Measurements from ENCODE around the gene MBD1. TPM values are rescaled to one million over a fixed set of nuclear protein-coding genes. Genes with fewer than 3 reads are reported as not detected.
"Not testable (repeated sequence)": the region's sequence is repeated elsewhere in the genome, so short reads cannot be mapped to it uniquely, and the experiment has no call there.

The MBD1 gene
- polyA plus RNA-seq, 6 donors from 2014 or later = 23.4 to 42.4 (median 25.0) TPM

DNA sequence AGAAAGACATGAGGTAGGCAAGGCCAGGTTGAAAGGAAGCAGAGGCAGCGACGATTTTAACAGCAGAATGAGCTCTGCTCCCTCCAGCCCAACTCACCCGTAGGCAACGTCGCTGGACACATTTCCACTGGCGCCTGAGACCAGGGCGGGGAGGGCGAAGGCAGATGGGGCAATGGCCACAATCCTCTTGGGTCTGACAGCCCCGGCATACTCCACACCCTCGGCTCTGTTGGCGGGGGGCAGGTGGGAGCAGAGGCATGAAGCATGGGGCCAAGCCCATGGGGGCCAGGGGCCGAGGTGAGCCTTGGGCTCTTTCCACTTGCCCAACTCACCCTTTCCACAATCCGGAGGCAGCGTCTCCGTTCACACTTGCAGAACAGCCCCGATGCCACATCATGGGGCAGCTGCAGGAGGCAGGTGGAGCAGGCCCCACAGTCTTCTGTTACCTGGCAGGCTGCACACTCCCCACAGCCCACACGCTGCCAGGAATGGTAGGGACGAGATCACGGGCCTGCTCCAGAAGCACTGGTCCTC, 5.8 kb downstream of the MBD1 start:
- no peaks in the 10 kb centered on the region for H3K27me3 Mint-ChIP-seq
- peaks cover 9 to 33% (median 27%) of the 10 kb centered on the region in 3 donors for H3K4me1 Mint-ChIP-seq
- H3K36me3 Mint-ChIP-seq = peaks cover 27 to 40% of the 10 kb centered on the region in 2 donors
- peak overlapping the region in 1 of 6 donors; percentile 65 for H3K27ac Mint-ChIP-seq
- DNase-seq (no peak), ATAC-seq (ENCODE audit: low read depth in 2 of 2) (no peak)
- peak overlapping the region in 1 of 8 donors; percentile 76 for H3K4me3 Mint-ChIP-seq
- H3K9me3 Mint-ChIP-seq = no peaks in the 10 kb centered on the region

DNA sequence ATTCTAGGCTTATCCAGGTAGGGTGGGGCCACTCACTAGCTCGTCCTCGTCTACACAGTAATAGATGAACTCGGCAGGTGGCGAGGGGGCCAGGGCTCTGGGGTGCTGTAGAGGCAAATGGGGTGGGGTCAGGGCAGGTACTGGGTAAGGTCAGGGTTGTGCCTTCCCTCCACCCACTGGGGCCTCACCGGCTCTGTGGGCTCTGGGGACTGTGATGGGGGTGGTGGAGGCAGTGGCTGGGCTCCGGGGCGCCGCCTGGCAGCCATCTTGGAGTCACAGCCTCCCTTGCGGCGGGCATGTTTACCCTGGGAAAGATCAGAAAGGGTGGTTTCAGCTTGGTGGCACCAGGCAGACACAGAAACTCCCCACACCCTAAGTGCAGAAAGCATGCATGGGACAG, 6.4 kb downstream of the MBD1 start:
- peaks cover 3 to 33% (median 21%) of the 10 kb centered on the region in 3 donors for H3K4me1 Mint-ChIP-seq
- no peak for DNase-seq
- H3K27me3 Mint-ChIP-seq = no peaks in the 10 kb centered on the region
- H3K9me3 Mint-ChIP-seq = no peaks in the 10 kb centered on the region
- no peak for ATAC-seq (ENCODE audit: low read depth in 2 of 2)
- H3K36me3 Mint-ChIP-seq = peaks cover 27 to 40% of the 10 kb centered on the region in 2 donors
- H3K4me3 Mint-ChIP-seq = peak overlapping the region in 1 of 8 donors; percentile 76
- peak overlapping the region in 2 of 6 donors; percentile 25 to 61 for H3K27ac Mint-ChIP-seq

DNA sequence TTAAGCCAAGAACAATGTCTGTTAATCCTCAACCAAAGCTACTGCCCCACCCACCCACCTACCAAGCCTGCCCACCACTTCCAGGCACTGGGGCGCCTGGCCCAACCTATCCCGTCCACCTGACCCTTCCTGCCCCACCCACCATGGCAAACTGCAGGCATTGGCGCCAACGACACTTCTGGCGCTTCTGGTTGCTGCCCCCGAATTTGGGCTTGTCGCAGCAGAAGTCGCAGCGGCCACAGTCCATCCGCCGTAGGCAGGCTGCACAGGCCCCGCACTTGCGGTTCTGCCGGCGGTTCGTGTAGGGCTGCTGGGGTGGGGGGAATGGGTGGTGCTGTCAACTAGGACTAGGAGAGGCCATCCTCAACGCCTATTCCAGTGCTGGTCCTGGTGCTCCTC, 7.3 kb downstream of the MBD1 start:
- Mint-ChIP-seq H3K9me3 (no peaks in the 10 kb centered on the region), H3K4me1 (peaks cover 2 to 26% (median 17%) of the 10 kb centered on the region in 3 donors), H3K27ac (peak overlapping the region in 1 of 6 donors; percentile 76), H3K36me3 (peaks cover 27 to 40% of the 10 kb centered on the region in 2 donors), H3K27me3 (no peaks in the 10 kb centered on the region), H3K4me3 (peak overlapping the region in 2 of 8 donors; percentile 21 to 22)
- ATAC-seq (ENCODE audit: low read depth in 2 of 2) (no peak), DNase-seq (no peak)

DNA sequence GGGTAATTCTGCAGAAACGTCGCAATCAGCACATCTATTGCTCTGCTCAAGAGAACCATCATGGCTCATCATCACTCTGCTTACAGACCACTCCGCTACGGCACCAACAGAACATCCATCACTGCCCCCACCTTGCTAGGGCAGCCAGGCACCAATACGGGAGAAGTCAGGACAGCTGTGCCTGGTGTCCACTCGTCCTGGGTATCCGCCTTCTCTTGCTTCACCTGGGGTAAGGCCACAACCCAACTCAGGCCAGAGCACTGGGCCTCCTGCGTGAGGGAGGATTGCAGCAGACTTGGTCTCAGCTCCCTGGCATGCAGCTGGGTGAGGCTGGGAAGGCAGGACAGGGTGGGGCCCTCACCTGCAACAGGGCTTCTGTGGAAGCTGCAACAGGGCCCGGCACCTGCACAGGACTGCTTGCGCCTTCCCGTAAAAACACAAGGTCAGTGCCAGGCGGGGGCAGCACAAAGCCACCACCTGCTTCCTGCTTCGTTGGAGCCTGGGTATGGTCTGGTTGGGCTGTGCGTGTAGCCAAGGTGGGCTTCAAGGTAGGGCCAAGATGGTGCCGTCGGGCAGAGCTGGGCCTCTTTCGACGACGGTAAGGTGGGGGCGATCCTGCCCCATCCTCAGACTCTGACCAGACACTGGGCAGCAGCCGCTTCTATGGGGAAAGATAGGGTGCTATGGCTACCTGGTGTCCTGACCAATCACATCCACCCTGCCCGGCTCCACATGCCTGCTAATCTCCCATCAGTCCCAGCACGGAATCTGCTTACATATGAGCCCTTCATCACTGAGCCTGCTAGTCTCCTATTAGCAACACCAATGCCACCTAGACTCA, 7.9 kb downstream of the MBD1 start:
- DNase-seq (no peak), ATAC-seq (ENCODE audit: low read depth in 2 of 2) (no peak)
- Mint-ChIP-seq H3K27me3 (no peaks in the 10 kb centered on the region), H3K4me1 (peaks cover 4 to 23% (median 16%) of the 10 kb centered on the region in 3 donors), H3K27ac (peak overlapping the region in 2 of 6 donors; percentile 69 to 76), H3K36me3 (peaks cover 27 to 40% of the 10 kb centered on the region in 2 donors), H3K4me3 (peak overlapping the region in 1 of 8 donors; percentile 21), H3K9me3 (no peaks in the 10 kb centered on the region)

DNA sequence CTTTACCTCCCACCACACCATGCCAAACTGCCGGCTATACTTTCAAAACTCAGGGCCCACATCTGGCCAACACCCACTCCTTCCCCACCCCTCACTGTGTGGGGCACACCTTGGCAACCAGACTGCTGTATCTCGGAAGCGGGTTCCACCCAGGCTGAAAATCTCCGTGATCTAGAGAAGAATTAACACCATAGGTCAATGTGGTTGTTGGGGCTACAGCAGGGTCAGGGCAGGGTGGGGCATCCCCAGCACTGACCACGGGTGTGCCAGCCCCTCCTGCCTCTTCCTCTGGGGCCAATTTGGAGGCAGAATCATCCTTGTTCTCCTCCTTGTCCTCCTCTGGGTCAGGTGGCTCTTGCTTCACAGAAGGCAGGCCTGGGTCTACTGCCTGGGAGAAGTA, 8.8 kb downstream of the MBD1 start:
- Mint-ChIP-seq H3K4me3 (no peak overlapping the region), H3K27ac (peak overlapping the region in 2 of 6 donors; percentile 60 to 73), H3K9me3 (no peaks in the 10 kb centered on the region), H3K27me3 (no peaks in the 10 kb centered on the region), H3K4me1 (peaks cover 8 to 28% (median 16%) of the 10 kb centered on the region in 3 donors), H3K36me3 (peaks cover 27 to 40% of the 10 kb centered on the region in 2 donors)
- ATAC-seq (ENCODE audit: low read depth in 2 of 2) (no peak), DNase-seq (no peak)

DNA sequence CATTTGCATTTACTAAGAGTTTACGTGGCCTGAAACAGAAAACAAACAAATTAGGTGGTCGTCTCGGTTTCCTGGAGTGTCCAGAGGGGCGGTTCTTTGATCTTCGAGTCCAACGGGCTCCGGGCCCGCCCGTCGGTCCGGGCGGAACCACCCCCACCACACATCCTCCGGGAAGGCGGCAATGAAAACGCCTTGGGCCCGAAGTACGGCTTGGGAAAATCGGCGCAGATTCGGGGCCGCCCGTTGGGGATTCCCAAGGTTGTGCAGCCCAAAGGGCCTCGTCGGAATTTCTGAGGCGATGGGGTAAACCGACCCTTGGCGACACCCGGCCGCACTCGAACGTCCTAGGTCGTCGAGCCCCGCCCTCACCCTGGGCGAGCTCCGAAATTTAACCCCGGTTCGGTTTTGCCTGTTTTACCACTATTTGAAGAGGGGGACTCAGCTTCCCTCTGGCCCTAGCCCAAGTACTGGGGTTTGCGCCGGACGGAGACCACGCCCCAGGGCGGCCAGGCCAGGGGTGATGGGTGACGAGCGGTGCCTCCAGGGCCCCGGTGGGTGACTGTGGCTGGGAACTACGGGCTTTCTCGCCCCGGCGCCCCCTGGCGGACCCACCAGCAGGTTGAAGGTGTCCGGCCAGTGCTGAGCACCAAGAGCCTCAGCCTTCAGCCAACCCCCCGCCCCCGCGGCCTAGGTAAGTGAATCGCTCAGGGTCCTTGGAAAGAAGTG, 13.1 kb downstream of the MBD1 start:
- DNase-seq = peak; percentile 82
- Mint-ChIP-seq H3K36me3 (peaks cover 5 to 8% of the 10 kb centered on the region in 2 donors), H3K27me3 (no peaks in the 10 kb centered on the region), H3K4me1 (peaks cover 12 to 27% (median 23%) of the 10 kb centered on the region in 3 donors), H3K27ac (peak overlapping the region in 5 of 6 donors; percentile 66 to 89 (median 82)), H3K9me3 (no peaks in the 10 kb centered on the region), H3K4me3 (peak overlapping the region; percentile 80 to 93 (median 90))
- peak; percentile 66 to 67 for ATAC-seq (ENCODE audit: low read depth in 2 of 2)

DNA sequence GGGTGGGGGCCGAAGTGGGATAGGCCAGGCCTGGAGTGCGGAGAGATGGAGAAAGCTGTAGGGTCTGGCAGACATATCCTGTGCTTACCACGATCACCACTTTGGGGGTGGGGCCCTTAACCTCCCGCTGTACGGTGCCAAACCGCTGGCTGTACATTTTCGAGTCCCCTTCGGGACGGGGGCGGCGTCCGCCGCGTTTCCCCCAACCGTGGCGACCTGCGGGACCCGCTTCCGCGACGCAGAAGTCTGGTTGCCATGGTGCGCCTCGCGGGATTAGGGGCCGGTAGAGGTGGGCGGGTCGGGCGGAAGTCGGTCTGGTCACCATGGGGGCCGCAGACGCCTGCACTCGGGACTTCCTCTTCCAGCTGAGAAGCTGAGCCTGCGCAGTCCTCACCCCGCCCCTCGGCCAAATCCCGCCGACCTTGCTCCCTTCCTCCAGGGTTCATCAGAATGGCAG, 15.0 kb downstream of the MBD1 start, which contains the start of gene CFAP53:
CFAP53 (minus strand) TSS at position 248 of the 457 bp plus-strand sequence; CDS start at position 157, 91 bp downstream.
- DNase-seq (peak; percentile 95), ATAC-seq (ENCODE audit: low read depth in 2 of 2) (peak; percentile 89 to 90)
- peak within 1 kb of the TSS; percentile 91 to 99 (median 96) for H3K27ac Mint-ChIP-seq
- H3K27me3 Mint-ChIP-seq = no peaks in the 10 kb centered on the region
- H3K4me1 Mint-ChIP-seq = peaks cover 9 to 27% (median 23%) of the 10 kb centered on the region in 3 donors
- H3K4me3 Mint-ChIP-seq = peak within 1 kb of the TSS; percentile 84 to 94 (median 92)
- H3K9me3 Mint-ChIP-seq = no peaks in the 10 kb centered on the region
- peaks cover 0 to 4% of the 10 kb centered on the region in 2 donors for H3K36me3 Mint-ChIP-seq

DNA sequence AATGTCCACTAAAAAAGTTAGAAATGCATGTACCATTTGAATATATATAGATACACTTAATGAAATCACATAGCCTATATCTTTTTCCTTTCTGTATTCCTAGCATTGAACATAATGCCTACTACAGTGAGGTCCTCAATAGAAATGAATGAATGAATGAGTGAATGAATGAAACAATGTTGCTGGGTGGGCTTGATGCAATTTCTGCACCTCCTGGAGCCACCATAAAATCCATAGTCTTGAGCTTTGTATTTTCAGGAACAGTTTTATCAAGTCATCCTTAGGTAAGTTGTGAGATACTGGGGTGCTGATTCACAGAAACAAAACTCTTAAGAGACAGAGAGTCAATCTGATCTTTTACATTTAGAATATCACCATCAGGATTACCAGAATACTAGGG, 18.3 kb downstream of the MBD1 start:
- Mint-ChIP-seq H3K9me3 (peaks cover 0 to 2% (median 0%) of the 10 kb centered on the region in 7 donors), H3K4me3 (no peak overlapping the region), H3K4me1 (peaks cover 9 to 23% (median 14%) of the 10 kb centered on the region in 3 donors), H3K27ac (no peak overlapping the region), H3K36me3 (no peaks in the 10 kb centered on the region), H3K27me3 (peaks cover 0 to 30% (median 15%) of the 10 kb centered on the region in 3 donors)
- ATAC-seq (ENCODE audit: low read depth in 2 of 2) = no peak
- no peak for DNase-seq

DNA sequence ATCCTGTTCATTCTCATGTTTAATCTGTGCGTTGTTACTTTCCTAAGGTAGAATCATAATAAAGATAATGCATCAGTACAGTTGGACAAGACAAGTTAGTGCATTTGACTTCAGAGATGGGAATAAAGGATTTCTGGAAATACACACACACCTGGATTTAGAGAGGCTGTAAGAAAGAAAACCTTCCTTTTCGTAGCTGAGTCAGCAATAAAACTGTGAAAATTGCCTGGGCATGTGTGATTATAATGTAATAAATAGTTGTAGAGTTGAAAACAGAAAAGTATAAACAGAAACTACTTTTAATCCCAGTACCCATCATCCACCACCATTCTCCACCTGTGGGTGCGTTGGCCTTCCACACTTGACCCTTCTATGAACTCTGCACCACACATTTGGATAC, 30.4 kb downstream of the MBD1 start:
- Mint-ChIP-seq H3K36me3 (no peaks in the 10 kb centered on the region), H3K4me1 (no peaks in the 10 kb centered on the region), H3K27ac (no peak overlapping the region), H3K4me3 (no peak overlapping the region), H3K9me3 (no peaks in the 10 kb centered on the region), H3K27me3 (peaks cover 9 to 22% (median 11%) of the 10 kb centered on the region in 3 donors)
- no peak for ATAC-seq (ENCODE audit: low read depth in 2 of 2)
- no peak for DNase-seq

DNA sequence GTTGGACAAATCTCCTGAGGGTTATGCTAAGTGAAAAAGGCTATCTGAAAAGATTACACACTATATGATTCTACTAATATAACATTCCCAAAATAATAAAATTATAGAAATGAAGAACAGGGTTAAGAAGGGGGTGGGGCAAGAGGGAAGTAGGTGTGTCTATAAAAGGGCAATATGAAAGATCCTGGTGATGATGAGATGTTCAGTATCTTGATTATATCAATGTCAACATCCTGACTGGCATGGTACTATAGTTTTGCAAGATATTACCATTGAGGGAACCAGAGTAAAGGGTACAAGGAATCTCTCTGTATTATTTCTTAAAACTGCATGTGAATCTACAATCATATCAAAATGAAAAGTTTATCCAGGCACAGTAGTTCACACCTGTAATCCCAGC, 31.7 kb downstream of the MBD1 start:
- no peaks in the 10 kb centered on the region for H3K9me3 Mint-ChIP-seq
- H3K4me1 Mint-ChIP-seq = no peaks in the 10 kb centered on the region
- DNase-seq (no peak), ATAC-seq (ENCODE audit: low read depth in 2 of 2) (no peak)
- H3K4me3 Mint-ChIP-seq = no peak overlapping the region
- peaks cover 9 to 22% (median 11%) of the 10 kb centered on the region in 3 donors for H3K27me3 Mint-ChIP-seq
- H3K36me3 Mint-ChIP-seq = no peaks in the 10 kb centered on the region
- peak overlapping the region in 1 of 6 donors; percentile 33 for H3K27ac Mint-ChIP-seq

DNA sequence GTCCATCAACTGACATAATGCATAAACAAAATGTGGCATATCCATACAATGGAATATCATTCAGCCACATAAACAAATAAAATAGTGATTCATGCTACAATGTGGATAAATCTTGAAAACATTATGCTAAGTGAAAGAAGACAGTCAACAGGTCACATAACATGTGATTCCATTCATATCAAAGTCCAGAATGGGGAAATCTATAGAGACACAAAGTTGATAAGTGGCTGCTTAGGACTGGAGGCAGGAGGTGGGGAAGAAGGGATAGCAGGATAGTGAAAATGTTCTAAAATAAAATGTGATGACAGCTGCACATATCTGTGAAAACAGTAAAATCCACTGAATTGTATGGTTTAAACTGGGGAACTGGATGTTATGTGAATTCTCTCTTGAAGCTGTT, 33.8 kb downstream of the MBD1 start:
- H3K27me3 Mint-ChIP-seq = peaks cover 9 to 37% (median 16%) of the 10 kb centered on the region in 3 donors
- H3K9me3 Mint-ChIP-seq = peaks cover 0 to 13% (median 5%) of the 10 kb centered on the region in 7 donors
- no peaks in the 10 kb centered on the region for H3K4me1 Mint-ChIP-seq
- no peaks in the 10 kb centered on the region for H3K36me3 Mint-ChIP-seq
- ATAC-seq (ENCODE audit: low read depth in 2 of 2) (no peak), DNase-seq (no peak)
- no peak overlapping the region for H3K27ac Mint-ChIP-seq
- H3K4me3 Mint-ChIP-seq = no peak overlapping the region

DNA sequence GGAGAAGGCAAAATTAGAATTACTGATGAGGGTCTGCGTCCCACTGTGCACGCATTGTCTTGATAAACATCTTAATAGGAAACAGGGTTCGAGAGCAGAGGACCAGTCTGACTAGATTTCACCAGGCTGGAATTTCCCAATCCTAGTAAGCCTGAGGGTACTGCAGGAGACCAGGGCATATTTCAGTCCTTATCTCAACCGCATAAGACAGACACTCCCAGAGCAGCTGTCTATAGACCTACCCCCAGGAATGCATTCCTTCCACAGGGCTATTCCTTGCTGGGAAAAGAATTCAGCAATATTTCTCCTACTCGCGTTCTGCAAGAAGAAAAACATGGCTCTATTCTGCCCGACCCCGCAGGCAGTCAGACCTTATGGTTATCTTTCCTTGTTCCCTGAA, 39.6 kb downstream of the MBD1 start:
- peaks cover 19 to 36% (median 22%) of the 10 kb centered on the region in 3 donors for H3K27me3 Mint-ChIP-seq
- peaks cover 3 to 22% of the 10 kb centered on the region in 2 donors for H3K36me3 Mint-ChIP-seq
- not testable (repeated sequence) for H3K4me1 Mint-ChIP-seq; DNase-seq; ATAC-seq (ENCODE audit: low read depth in 2 of 2); H3K4me3 Mint-ChIP-seq; H3K27ac Mint-ChIP-seq
- peaks cover 12 to 42% (median 29%) of the 10 kb centered on the region in 7 donors for H3K9me3 Mint-ChIP-seq

DNA sequence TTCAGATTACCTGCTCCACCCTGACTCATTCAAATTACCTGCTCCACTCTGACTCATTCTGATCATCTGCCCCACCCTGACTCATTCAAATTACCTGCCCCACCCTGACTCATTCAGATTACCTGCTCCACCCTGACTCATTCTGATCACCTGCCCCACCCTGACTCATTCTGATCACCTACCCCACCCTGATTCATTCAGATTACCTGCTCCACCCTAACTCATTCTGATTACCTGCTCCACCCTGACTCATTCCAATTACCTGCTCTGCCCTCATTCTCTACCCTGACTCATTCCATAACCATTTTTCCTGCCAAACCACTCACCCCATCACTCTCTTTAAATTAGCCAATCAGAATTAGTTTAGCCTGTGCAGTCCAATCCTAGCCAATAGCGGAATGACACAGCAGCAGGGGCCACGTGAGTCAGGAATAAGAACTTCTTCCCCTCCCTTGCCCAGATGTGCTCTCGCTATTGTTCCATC, 41.2 kb downstream of the MBD1 start:
- H3K27me3 Mint-ChIP-seq = peaks cover 22 to 50% (median 30%) of the 10 kb centered on the region in 3 donors
- H3K4me3 Mint-ChIP-seq = no peak overlapping the region
- H3K9me3 Mint-ChIP-seq = peaks cover 12 to 42% (median 29%) of the 10 kb centered on the region in 7 donors
- no peak for ATAC-seq (ENCODE audit: low read depth in 2 of 2)
- DNase-seq = no peak
- H3K36me3 Mint-ChIP-seq = peaks cover 3 to 22% of the 10 kb centered on the region in 2 donors
- peak overlapping the region in 1 of 6 donors; percentile 15 for H3K27ac Mint-ChIP-seq
- H3K4me1 Mint-ChIP-seq = no peaks in the 10 kb centered on the region

All from naive B cell (primary cell).